ENCODE measurements around the gene TRIM72.
"Not testable (repeated sequence)": the region's sequence is repeated elsewhere in the genome, so short reads cannot be mapped to it uniquely, and the experiment has no call there.

The TRIM72 gene, protein sequence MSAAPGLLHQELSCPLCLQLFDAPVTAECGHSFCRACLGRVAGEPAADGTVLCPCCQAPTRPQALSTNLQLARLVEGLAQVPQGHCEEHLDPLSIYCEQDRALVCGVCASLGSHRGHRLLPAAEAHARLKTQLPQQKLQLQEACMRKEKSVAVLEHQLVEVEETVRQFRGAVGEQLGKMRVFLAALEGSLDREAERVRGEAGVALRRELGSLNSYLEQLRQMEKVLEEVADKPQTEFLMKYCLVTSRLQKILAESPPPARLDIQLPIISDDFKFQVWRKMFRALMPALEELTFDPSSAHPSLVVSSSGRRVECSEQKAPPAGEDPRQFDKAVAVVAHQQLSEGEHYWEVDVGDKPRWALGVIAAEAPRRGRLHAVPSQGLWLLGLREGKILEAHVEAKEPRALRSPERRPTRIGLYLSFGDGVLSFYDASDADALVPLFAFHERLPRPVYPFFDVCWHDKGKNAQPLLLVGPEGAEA

DNA sequence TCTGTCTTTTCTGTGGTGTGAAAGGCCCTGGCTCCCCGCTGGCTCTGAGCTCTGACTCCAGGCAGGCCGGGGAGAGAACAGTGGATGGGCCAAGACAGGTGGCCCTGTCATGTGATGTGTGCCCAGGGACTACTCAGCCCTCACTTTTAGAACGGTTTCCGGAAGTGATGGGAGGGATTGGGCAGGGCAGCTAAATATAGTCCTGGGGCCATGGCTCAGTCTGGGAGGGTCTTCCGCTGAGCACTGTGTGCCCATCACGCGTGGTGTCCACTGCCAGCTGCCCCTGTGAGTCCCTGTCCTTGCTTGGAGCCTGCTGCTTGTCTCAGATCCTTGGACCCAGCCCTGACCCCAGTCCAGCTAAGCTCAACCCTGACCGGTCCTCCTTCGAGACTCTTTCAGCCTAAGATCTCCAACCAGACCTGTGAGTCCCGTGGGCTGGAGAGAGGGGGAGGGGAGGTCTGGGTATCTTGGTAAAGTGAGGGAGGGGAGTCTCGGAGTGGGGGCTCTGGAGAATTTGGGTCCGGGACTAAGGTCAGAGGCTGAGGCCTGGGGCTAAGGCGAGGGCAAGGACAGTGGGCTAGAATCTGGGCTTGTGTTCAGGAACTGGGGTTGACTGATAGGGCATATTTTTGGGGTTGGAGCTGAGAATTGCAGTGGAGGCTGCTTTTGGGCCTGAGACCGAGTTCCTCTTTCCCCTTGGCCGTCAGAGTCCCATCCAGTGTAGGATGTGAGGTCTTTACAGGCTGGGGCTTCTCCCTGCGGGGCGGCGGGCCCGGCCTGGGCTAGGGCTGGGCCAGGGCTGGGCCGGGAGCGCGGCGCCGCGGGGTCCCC is at the start of gene TRIM72:
Gene TRIM72 (plus strand): TSS at position 243 of the 831 bp plus-strand sequence. CDS start 620 bp downstream, outside the sequence.
- no peak for DNase-seq

DNA sequence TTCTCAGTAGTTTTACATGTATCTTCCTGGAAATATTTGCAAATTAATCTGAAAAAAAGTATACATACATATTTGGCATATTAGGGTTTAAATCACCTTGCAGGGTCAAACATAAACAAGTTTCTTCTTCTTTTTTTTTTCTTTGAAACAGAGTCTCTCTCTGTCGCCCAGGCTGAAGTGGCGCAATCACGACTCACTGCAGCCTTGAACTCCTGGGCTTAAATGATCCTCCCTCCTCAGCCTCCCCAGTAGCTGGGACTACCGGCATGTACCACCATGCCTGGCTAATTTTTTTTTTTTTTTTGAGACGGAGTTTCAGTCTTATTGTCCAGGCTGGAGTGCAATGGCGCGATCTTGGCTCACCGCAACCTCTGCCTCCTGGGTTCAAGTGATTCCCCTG is 46.6 kb upstream of the TRIM72 start:
- DNase-seq: no peak

DNA sequence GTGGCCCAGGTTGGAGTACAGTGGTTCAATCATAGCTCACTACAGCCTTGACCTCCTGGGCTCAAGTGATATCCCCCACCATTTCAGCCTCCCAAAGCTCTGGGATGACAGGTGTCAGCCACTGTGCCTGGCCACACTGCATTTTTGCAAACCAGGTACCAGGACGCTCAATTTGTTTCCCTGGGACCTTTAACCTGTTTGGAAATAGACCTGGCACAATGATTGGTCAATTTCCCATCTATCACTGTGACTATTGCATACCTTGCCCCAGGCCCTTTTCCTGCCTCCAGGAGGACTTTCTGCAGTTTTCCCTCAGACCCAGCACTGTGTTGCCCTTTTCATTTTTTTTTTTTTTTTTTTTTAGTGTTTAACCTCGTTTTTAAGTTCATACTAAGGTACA is 45.1 kb upstream of the TRIM72 start:
- no peak for DNase-seq

DNA sequence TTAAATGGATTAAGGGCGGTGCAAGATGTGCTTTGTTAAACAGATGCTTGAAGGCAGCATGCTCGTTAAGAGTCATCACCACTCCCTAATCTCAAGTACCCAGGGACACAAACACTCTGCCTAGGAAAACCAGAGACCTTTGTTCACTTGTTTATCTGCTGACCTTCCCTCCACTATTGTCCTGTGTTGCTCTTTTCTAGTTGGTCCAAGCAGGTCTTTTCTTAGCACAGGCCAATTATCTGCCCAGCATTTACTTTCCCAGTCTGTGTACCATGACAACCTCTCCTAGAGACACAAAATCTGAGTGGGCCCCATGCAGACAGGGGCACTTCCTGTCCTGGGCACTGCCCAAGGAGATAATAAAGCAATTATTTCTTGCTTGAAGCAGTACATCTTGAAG is 43.9 kb upstream of the TRIM72 start:
- DNase-seq: not testable (repeated sequence)

DNA sequence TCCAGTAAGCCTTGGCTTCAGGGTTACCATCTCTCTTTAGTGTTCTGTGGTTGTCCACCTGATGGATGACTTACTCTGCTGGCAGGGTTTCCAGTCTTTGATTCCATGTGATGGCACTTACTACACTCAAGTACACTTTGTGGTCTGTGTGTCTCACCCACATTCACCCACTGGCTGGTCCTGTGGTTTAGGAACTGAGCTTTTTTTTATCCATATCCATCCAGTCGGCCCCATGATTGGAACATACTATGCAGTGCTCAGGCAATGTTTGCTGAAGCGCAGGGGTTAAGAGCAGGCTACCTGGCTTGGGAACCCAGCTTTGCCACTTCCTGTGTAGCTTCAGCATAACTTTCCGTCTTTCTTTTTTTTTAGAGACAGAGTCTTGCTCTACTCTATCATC is 36.8 kb upstream of the TRIM72 start:
- DNase-seq: no peak

DNA sequence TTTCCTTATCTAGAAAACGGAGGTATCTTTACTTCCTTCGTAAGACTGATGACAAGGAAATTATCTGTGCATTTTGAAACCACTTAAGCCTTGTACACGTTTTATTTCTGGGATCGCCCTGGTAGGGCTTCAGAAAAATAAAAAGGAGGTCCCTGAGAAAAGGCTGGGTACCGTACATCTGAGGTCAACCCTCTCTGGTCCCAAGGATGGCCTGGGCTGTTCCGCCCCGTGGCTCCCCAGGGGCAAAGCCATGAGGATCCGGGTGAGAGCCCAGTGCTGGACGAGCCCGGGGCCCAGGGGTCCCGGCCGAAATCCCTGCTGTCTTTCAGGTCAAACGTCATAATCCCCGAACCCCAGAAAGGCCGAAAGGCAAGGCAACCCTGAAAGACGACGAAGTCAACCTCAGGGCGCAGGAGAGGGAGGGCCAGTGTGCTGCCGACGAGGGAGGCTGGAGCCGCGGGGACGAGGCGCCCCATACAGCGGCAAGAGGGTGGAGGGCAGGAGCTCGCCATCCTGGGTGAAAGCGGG is 34.6 kb upstream of the TRIM72 start:
- DNase-seq: no peak

DNA sequence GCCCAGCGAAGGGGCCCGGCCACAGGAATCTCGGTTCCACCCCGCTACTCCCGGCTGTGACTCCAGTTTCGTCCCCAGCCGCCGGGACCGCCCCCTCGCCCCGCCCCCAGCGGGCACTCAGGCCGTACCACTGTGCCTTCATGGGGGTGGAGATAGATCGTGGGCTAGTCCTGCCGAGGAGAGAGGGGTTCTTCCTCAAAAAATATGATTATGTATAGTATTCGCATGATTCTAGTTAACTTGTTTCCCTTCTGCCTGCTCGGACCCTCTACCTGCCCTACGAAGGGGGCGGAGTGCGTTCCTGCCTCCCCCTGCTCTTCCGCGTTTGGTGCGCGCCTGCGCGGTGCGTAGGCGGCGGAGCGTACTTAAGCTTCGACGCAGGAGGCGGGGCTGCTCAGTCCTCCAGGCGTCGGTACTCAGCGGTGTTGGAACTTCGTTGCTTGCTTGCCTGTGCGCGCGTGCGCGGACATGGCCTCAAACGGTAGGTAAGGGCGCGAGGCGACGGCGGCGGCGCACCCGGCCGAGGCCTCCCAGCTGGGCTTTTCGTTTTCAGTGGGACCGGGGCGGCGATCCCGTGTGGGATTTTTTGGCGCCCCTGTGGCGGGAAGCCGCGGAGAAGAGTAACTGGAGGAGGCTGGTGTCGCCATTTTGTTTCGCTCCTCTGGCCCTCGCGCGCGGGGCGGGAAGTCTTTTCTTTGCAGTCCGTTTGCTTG is 34.0 kb upstream of the TRIM72 start, which contains the start of gene FUS:
Gene FUS (plus strand): TSS at position 393 of the 713 bp plus-strand sequence. CDS start 76 bp downstream, at position 469.
- DNase-seq: peak; percentile 93

DNA sequence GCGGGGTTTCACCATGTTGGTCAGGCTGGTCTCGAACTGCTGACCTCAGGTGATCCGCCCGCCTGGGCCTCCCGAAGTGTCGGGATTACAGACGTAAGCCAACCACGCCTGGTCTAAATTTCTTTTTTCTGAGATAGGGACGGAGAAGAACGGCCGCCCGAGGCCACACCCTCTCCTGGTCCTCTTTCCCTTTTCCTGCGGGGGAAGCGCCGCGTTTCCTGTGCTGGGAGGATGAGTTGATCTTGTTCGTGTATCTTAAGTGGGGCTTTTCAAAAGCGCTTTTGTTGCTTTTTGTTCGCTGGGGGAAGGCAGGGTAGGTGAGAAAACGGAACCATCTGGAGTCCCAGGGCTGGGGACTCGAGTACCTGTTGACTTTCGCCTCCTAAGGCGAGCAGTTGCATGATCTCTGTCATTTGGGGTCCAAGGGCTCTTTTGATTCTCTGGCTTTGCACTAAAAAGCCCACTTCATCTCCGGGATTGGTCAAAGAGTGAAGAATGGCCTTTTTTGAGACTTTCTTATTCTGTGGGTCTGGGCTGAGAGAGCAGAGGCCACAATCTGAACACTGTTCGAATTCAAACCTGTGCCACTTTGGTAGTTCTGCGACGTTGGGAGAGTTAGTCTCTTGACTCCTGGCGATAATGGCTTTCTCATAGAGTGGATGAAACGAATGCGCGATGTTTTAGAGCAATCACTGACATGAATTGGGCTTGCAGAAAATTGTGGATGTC is 32.7 kb upstream of the TRIM72 start:
- peak; percentile 46 for DNase-seq

DNA sequence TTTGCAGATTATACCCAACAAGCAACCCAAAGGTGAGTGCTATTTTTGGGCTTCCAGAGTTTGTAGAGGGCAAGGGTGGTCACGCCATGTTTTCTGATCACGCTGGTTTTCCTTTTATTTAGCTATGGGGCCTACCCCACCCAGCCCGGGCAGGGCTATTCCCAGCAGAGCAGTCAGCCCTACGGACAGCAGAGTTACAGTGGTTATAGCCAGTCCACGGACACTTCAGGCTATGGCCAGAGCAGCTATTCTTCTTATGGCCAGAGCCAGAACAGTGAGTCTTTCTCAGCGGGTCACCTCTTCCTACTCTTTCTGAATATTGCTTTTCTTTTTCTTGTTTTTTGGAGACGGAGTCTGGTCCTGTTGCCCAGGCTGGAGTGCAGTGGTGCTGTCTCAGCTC is 31.5 kb upstream of the TRIM72 start:
- DNase-seq: no peak

DNA sequence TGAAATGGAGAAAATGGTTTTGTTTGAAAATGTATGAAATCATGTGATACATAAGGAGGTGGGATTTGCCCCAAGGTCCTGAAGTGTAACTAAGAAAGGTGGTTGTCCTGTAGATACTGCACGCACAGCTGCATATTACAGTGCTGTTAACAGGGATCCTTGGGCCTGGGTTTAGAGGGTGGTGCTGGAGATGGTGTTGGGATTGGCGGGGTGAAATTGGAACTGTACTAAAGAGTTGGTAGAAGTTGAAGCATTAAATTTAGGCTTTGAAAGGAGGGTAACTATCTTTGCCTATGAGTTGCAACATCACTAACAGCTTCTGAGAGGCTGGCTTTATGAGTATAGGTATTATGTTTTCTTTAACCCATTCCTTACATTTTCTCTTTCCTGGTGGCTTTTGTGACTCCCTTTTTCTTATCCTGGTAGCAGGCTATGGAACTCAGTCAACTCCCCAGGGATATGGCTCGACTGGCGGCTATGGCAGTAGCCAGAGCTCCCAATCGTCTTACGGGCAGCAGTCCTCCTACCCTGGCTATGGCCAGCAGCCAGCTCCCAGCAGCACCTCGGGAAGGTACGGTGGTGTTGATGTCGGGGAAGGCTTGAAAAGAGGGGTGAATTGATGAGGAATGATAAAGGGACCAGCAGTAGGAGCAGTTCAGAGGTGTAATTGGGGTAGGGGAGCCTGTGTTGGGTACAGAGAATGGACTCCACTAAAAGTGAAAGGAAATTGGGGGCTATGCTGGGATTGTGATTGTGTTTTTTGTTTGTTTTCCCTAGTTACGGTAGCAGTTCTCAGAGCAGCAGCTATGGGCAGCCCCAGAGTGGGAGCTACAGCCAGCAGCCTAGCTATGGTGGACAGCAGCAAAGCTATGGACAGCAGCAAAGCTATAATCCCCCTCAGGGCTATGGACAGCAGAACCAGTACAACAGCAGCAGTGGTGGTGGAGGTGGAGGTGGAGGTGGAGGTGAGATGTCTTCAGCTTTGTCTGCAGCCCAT is 30.2 kb upstream of the TRIM72 start:
- no peak for DNase-seq

DNA sequence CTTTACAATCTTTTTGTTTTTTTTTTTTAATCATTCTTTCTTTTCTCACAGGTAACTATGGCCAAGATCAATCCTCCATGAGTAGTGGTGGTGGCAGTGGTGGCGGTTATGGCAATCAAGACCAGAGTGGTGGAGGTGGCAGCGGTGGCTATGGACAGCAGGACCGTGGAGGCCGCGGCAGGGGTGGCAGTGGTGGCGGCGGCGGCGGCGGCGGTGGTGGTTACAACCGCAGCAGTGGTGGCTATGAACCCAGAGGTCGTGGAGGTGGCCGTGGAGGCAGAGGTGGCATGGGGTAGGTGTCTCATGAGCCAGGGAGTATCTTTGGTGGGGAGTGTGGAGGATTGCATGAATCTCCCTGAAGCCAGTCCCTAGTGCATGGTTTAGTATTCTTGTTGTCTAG is 29.0 kb upstream of the TRIM72 start:
- DNase-seq: no peak

DNA sequence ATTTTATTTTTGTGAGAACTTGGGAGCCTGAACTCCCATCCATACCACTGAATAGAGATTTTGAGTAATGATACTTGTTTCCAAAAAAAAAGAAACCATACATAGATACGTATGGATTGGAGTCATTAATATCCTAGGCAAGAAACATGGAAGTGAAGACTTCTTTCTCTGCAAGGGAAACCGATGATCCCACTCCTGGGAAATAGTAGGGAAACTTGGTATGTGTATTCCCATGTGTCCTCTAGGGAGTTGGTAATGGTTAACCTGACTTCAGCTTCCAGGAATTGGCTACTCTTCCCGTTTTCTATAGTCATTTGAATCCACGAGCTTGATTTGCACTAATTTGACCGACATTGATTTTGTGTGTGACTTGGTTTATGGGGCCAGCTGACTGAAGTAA is 28.6 kb upstream of the TRIM72 start:
- no peak for DNase-seq

DNA sequence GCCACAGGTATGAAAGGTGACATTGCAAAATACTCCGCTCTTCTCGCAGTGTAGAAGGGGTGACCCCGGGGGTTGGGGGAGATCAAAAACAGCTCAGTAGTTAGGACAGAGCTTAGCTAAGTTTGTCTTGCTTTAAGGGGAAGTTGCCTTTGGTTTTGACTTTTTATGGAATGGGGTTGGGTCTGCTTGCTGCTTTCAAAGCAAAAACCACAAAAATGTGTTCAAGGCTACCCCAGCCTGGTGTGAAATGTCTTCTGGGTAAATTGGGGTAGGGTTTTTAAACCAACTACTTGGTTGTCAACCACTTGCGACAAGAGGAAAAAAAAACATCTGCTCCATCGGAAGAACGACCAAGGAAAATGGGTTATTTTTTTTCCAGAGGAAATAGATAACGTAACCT is 27.7 kb upstream of the TRIM72 start:
- DNase-seq: no peak

DNA sequence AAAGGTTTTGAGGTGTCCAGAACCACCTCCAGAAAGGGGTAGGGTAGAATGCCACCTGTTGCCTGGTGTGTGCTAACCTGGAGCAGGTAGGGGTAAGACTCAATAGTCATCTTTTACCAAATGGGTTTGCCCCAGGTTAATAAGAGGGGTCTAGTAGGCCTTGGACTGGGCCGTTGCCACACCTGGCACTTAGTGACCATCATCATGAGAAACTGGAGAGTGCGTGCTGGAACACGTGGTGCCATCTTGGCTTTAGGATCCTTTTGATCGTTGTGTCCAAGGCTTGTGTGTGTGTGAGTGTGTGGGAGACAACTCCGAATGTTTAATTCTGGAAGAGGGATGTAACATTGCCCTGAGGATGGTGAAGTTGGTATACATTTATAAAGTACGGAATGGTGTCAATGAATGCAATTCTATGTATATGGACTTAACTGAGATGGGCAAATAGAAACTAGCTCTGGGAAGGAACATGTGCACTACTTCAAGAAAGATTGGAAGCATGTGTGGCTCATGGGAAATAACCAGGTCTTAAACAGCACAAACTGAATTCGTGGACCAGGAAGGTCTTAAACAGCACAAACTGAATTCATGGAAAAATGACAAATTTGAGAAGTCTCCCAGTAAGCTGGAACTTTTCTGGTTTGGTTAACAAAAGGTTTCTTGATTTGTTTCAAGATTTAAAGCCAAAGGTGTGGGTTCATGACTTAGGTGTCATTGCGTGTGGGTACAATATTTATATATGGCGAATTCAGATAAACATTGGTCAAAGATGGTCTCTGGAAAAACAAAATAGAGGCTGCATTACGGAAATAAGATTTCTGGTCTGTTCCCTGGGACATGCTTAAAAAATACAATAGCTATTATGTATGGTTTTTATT is 26.8 kb upstream of the TRIM72 start:
- DNase-seq: no peak

DNA sequence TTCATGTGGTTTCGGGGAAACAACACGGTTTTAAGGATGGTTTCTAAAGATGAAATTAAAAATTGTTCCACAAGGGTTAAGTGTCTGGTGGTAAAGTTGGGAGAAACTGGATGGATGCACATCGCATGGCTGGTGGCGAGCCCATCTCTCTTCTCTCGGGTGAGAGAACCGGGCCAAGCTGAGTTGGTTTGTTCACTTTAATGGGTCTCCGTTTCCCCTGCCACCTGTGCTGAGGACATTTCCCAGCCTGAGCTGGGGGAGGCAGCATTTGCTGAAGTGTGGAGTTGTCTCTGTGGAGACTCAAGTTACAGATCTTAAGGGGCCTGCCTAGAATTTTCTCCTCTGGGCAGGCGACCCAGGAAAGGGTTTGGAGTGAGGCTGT is 26.1 kb upstream of the TRIM72 start:
- DNase-seq: no peak

DNA sequence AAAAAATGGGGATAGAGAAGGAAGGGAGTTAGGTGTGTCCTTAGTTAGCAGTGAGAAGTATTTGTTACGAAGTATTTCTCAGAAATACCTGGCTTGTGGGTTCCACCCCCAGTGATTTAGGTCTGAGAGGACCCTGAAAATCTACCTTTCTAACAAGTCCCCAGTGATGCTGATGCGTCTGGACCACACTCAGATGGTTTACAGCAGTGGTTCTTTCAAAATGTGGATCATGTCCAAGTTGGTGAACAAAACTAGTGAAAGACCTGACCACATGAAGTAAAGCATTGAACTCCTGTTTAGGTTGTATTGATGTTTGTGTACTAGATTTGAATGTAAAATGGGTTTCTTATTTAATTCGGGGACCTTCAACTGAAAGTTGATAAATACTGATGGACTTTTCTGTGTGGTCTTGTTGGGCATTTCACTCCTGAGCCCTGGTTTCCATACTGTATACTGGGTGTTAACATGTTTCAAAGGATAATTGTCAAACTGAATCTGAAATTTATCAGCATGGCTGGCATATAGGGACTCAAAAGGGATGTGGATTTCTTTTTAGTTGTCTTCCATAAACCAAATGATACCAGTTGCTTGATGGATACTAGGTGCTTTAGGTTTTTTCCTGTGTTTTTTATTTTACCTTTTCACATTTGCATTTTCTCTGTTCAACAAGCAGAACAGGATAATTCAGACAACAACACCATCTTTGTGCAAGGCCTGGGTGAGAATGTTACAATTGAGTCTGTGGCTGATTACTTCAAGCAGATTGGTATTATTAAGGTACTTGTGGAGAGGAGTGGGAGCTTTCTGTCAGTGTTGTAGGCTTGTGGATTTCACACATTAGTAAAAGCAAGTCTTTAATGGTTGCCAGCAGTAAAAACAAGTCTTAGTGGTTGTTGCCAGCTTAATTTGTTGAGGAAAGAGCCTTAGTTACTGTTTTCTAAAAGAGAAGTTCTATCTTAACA is 25.2 kb upstream of the TRIM72 start:
- DNase-seq: no peak

DNA sequence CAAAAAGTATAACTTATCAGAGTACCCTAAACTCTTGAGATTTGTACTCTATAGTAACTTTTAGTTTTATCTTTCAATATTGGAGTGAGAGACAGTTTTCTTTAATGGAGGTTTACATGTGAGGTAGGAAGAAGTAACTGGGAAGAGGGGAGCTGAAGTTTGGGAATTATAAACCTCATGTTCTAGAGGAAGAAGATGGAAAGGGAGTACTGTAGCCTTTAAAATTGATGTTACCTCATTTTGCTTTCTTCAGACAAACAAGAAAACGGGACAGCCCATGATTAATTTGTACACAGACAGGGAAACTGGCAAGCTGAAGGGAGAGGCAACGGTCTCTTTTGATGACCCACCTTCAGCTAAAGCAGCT is 24.5 kb upstream of the TRIM72 start:
- no peak for DNase-seq

DNA sequence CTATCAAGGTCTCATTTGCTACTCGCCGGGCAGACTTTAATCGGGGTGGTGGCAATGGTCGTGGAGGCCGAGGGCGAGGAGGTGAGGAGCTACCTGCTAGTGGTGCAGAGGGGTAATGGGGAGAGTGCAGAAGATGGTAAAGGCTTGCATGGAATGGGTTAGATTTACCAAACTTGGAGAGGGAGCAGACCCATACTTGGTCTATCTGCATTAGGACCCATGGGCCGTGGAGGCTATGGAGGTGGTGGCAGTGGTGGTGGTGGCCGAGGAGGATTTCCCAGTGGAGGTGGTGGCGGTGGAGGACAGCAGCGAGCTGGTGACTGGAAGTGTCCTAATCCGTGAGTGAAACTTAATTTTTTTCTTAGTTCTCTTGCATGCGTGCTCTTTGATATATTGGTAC is 23.9 kb upstream of the TRIM72 start:
- DNase-seq: no peak

Data from activated CD4-positive, CD25-positive, alpha-beta regulatory T cell treated with anti-CD3 and anti-CD28 coated beads, Interleukin-2, amount 50 U/mL, for 72 hours (primary cell).